ENCODE data around the gene LEMD2. TPM values are rescaled to one million over a fixed set of nuclear protein-coding genes. Genes with fewer than 3 reads are reported as not detected.

Gene LEMD2
- polyA plus RNA-seq, 1 of the 3 experiments (the other 2 are of a cell fraction) = 56.5 TPM

DNA sequence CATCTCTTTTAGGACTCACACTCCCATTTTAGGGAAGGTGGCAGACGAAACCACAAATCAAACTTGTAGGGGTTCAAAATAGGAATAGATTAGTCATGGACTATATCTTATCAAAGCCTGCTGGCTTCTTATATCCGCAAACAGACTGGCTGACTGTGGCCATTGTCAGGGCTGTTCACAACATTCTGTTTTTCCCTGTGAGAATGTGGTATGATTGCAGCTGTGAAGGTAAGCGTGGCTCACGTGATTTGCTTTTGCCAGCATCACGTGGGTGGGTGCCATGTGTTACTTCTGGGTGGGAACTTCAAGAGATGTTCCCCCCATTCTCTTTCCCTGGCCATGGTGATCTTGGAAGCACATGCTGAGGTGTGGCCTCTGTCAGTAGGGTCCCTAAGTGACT, 48.1 kb downstream of the LEMD2 start (continued):
- TF ChIP-seq PBX3 (IDR thresholded peaks at IDR 0.05) = no peak

- H3K4me3 ChIP-seq (ENCODE audit: low read depth in 2 of 2, low read length in 1 of 2) = no peak overlapping the region
- TF ChIP-seq NRF1 (IDR thresholded peaks at IDR 0.05; ENCODE audit: low read depth, low read length) = no peak
- no peak for TF ChIP-seq EZH2phosphoT487 (IDR thresholded peaks at IDR 0.05; ENCODE audit: borderline replicate concordance, low read depth)
- no peak for TF ChIP-seq EP300 (IDR thresholded peaks at IDR 0.05; ENCODE audit: borderline replicate concordance in 1 of 2, low read depth in 1 of 2, low read length in 1 of 2)
- TF ChIP-seq MXI1 (IDR thresholded peaks at IDR 0.05; ENCODE audit: low read depth, low read length) = no peak
- TF ChIP-seq SIN3A (IDR thresholded peaks at IDR 0.05; ENCODE audit: borderline replicate concordance, low read depth, low read length) = no peak
- TF ChIP-seq SMC3 (IDR thresholded peaks at IDR 0.05; ENCODE audit: low read depth, low read length) = no peak
- TF ChIP-seq RAD21 (IDR thresholded peaks at IDR 0.05; ENCODE audit: low read length) = no peak
- no peak for TF ChIP-seq RXRA (IDR thresholded peaks at IDR 0.05; ENCODE audit: borderline replicate concordance, low read depth)
- no peak overlapping the region for H2AFZ ChIP-seq (ENCODE audit: low read depth)
- CTCF ChIA-PET = interaction anchor here (0.9 to 1.5 kb wide), 5 partner anchors 29 to 414 kb away, joined by 3 to 11 read pairs (median 4); partner anchors contain the start of gene UQCC2
- no peaks in the 10 kb centered on the region for H3K36me3 ChIP-seq (replicated peaks in 1 of 2; ENCODE audit: control insufficient read depth in 1 of 2, insufficient read depth in 2 of 2, low read length in 1 of 2)
- H3K27ac ChIP-seq (ENCODE audit: low read depth in 2 of 2, low read length in 1 of 2) = no peak overlapping the region
- H3K79me2 ChIP-seq (ENCODE audit: insufficient read depth) = no peaks in the 10 kb centered on the region
- peaks cover 0 to 31% of the 10 kb centered on the region in 2 experiments; a peak in 1 of 4 replicates for H3K4me1 ChIP-seq (ENCODE audit: control insufficient read depth in 1 of 2, insufficient read depth in 2 of 2, low read depth in 1 of 2, low read length in 1 of 2)
- H3F3A ChIP-seq (replicated peaks; ENCODE audit: insufficient read depth) = no peaks in the 10 kb centered on the region
- no peak for DNase-seq
- H3K9me3 ChIP-seq = no peaks in the 10 kb centered on the region
- H3K9ac ChIP-seq = no peak overlapping the region
- no peaks in the 10 kb centered on the region for H3K9me2 ChIP-seq
- no peaks in the 10 kb centered on the region for H4K20me1 ChIP-seq (ENCODE audit: insufficient read depth)
- no peak overlapping the region for H3K4me2 ChIP-seq
- WGBS (ENCODE audit: low lambda C conversion rate) = 50% methylated on average over 1 of the region's 6 CpGs
- no peaks in the 10 kb centered on the region for H3K27me3 ChIP-seq (ENCODE audit: insufficient read depth)
- POLR2A ChIA-PET = interaction anchor here (2.0 kb wide), 1 partner anchor 29 kb away, joined by 7 read pairs; the partner anchor contains the start of gene UQCC2
These were observed 48.7 kb downstream of the LEMD2 start for GRCh38 chr6:33740204-33740608.

DNA sequence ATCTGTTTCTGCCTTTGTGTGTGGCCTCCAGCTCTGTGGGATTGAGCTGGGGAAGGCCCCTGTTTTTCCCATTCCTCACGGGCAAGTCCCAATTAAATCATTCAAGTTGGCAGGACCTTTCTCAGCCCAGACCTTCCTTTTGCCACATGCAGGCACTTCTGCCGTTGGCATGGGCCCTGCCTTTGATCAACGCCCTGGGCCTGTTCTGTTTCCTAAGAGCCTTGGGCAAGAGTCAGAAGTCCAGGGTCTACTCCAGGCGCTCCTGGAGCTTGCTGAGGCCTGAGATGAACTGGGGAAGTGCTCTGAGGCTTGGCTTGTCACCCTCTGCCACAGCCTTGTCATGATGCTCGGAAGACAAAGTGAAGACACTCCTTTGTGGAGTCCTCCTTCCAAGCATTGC, 49.4 kb downstream of the LEMD2 start:
- Histone ChIP-seq H3K4me2 (no peak overlapping the region), H3K9me2 (no peaks in the 10 kb centered on the region), H3K36me3 (replicated peaks in 1 of 2; ENCODE audit: control insufficient read depth in 1 of 2, insufficient read depth in 2 of 2, low read length in 1 of 2) (no peaks in the 10 kb centered on the region), H2AFZ (ENCODE audit: low read depth) (no peak overlapping the region), H3K27ac (ENCODE audit: low read depth in 2 of 2, low read length in 1 of 2) (no peak overlapping the region; a peak in 1 of 4 replicates), H3K9me3 (no peaks in the 10 kb centered on the region), H3K79me2 (ENCODE audit: insufficient read depth) (no peaks in the 10 kb centered on the region), H3K9ac (no peak overlapping the region), H3F3A (replicated peaks; ENCODE audit: insufficient read depth) (no peaks in the 10 kb centered on the region), H3K27me3 (ENCODE audit: insufficient read depth) (no peaks in the 10 kb centered on the region), H3K4me3 (ENCODE audit: low read depth in 2 of 2, low read length in 1 of 2) (no peak overlapping the region), H4K20me1 (ENCODE audit: insufficient read depth) (no peaks in the 10 kb centered on the region), H3K4me1 (ENCODE audit: control insufficient read depth in 1 of 2, insufficient read depth in 2 of 2, low read depth in 1 of 2, low read length in 1 of 2) (peaks cover 0 to 26% of the 10 kb centered on the region in 2 experiments; a peak in 1 of 4 replicates)
- DNase-seq = no peak
- ChIA-PET CTCF (interaction anchor here (1.0 to 1.5 kb wide), 4 partner anchors 28 to 362 kb away, joined by 3 to 11 read pairs (median 4); partner anchors contain the start of gene UQCC2), POLR2A (interaction anchor here (2.0 kb wide), 1 partner anchor 28 kb away, joined by 7 read pairs; the partner anchor contains the start of gene UQCC2)
- WGBS (ENCODE audit: low lambda C conversion rate) = 45% methylated on average over 3 of the region's 5 CpGs
- TF ChIP-seq, protein P1, sequence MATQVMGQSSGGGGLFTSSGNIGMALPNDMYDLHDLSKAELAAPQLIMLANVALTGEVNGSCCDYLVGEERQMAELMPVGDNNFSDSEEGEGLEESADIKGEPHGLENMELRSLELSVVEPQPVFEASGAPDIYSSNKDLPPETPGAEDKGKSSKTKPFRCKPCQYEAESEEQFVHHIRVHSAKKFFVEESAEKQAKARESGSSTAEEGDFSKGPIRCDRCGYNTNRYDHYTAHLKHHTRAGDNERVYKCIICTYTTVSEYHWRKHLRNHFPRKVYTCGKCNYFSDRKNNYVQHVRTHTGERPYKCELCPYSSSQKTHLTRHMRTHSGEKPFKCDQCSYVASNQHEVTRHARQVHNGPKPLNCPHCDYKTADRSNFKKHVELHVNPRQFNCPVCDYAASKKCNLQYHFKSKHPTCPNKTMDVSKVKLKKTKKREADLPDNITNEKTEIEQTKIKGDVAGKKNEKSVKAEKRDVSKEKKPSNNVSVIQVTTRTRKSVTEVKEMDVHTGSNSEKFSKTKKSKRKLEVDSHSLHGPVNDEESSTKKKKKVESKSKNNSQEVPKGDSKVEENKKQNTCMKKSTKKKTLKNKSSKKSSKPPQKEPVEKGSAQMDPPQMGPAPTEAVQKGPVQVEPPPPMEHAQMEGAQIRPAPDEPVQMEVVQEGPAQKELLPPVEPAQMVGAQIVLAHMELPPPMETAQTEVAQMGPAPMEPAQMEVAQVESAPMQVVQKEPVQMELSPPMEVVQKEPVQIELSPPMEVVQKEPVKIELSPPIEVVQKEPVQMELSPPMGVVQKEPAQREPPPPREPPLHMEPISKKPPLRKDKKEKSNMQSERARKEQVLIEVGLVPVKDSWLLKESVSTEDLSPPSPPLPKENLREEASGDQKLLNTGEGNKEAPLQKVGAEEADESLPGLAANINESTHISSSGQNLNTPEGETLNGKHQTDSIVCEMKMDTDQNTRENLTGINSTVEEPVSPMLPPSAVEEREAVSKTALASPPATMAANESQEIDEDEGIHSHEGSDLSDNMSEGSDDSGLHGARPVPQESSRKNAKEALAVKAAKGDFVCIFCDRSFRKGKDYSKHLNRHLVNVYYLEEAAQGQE (IDR thresholded peaks at IDR 0.05; ENCODE audit: low read depth, low read length) = no peak
- no peak for TF ChIP-seq CHD2 (IDR thresholded peaks at IDR 0.05; ENCODE audit: low read length, partially characterized antibody)
- TF ChIP-seq, protein P2, sequence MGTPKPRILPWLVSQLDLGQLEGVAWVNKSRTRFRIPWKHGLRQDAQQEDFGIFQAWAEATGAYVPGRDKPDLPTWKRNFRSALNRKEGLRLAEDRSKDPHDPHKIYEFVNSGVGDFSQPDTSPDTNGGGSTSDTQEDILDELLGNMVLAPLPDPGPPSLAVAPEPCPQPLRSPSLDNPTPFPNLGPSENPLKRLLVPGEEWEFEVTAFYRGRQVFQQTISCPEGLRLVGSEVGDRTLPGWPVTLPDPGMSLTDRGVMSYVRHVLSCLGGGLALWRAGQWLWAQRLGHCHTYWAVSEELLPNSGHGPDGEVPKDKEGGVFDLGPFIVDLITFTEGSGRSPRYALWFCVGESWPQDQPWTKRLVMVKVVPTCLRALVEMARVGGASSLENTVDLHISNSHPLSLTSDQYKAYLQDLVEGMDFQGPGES (IDR thresholded peaks at IDR 0.05; ENCODE audit: low read depth, low read length) = no peak
- TF ChIP-seq GABPA (IDR thresholded peaks at IDR 0.05; ENCODE audit: low read depth) = no peak
- no peak for TF ChIP-seq EP300 (IDR thresholded peaks at IDR 0.05; ENCODE audit: borderline replicate concordance in 1 of 2, low read depth in 1 of 2, low read length in 1 of 2)
- no peak for TF ChIP-seq TAF1 (IDR thresholded peaks at IDR 0.05; ENCODE audit: borderline replicate concordance, low read depth, low read length)
- TF ChIP-seq FOXJ3 (CRISPR knock-in tag; IDR thresholded peaks at IDR 0.05) = no peak
- no peak for TF ChIP-seq TCF12 (IDR thresholded peaks at IDR 0.05)
- no peak for TF ChIP-seq ELF1 (IDR thresholded peaks at IDR 0.05)
- TF ChIP-seq FOSL2 (IDR thresholded peaks at IDR 0.05; ENCODE audit: borderline replicate concordance, low read depth) = no peak
- TF ChIP-seq GATA2 (CRISPR knock-in tag; IDR thresholded peaks at IDR 0.05) = no peak
- TF ChIP-seq USF1 (IDR thresholded peaks at IDR 0.05; ENCODE audit: borderline replicate concordance, low read depth) = no peak
- TF ChIP-seq SIN3A (IDR thresholded peaks at IDR 0.05; ENCODE audit: borderline replicate concordance, low read depth, low read length) = no peak
